GM21723 (cell line): ENCODE results near the gene HEYL.
"Not testable (repeated sequence)": the region's sequence is repeated elsewhere in the genome, so short reads cannot be mapped to it uniquely, and the experiment has no call there.

Source experiments
- ATAC-seq: cut with Tn5 transposase; IDR thresholded peaks from one replicate; pipeline ENCODE4 v1.9.1; 2021; ENCODE audit warnings: mild to moderate bottlenecking, moderate library complexity; ENCODE audit not compliant: unreplicated experiment

The HEYL gene

GRCh38 chr1:39613250-39613649 lies 26.2 kb downstream of the HEYL start:
- ATAC-seq: no peak

DNA sequence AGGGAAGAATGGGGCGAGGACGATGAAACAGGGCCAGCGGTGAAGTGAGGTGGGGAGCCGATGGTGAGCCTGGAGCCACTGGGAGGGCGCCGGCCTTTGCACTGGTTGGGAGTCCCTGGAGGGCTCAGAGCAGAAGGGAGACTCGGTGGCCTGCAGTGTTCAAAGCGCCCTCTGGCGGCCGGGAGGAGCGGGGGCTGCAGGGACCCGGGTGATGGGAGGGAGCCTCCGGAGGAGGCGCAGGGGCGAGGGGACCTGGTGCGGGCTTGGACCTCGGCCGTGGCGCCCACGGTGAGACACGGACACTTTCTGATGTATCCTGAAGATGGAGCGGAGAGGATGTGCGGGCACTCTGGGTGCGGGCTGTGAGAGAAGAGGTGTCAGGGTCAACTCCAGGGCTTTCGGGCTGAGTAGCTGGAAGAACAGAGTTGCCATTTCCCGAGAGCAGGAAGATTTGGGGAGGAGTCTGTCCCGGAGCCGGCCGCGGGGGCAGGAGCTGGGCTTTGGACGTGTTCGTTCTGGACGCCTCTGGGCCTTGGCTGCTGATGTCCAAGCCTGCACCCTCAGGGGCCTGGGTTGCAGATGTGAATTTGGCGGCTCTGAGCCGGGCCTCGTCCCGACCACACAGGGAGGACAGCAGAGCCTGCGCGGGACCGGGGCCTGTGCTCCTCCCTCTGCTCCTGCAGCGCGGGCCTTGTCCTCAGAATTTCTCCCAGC lies 29.7 kb downstream of the HEYL start:
- ATAC-seq: no peak

DNA sequence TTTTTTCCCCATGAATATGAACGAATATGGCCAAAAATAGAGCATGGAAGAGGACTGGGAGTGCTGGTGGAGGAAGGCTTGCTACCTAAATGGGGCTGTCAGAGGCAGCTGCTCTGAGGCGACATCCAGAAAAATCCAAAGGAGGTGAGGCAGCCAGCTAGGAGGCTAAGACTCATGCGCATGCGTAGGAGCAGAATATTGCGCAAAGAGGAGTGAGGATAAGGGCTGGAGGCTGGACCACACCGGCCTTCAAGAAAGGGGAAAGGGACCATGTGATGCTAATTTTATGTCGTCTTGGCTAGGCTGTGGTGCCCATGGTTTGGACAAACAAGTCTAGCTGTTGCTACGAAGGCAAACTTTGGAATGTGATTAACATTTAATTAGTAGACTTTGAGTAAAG lies 30.5 kb downstream of the HEYL start:
- no peak for ATAC-seq

- not testable (repeated sequence) for ATAC-seq
Measured at GRCh38 chr1:39603677-39604076, 35.8 kb downstream of the HEYL start.

GRCh38 chr1:39601667-39602255 lies 37.7 kb downstream of the HEYL start:
- not testable (repeated sequence) for ATAC-seq

- ATAC-seq: no peak
Measured at GRCh38 chr1:39596163-39596562, 43.3 kb downstream of the HEYL start.

GRCh38 chr1:39593386-39593785 lies 46.1 kb downstream of the HEYL start:
- no peak for ATAC-seq

GRCh38 chr1:39592069-39592468 lies 47.4 kb downstream of the HEYL start:
- ATAC-seq: no peak

DNA sequence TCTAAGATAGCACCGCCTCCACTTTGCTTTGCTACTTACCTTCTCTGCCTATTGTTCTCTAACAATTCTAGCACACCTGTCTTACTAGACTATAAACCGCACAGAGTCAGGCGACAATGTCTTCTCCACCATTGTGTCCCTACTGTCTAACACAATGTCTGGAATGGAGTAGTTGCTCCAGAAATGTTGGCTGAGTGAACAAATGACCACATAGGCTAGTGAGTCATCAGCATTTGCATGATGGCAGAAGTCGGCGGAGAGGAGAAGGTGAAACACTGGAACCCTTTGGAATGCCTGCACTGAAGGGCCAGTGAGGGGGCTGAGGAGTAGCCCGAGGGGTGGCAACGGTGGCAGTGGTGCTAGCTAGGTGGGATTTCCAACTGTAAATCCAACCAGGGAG lies 48.9 kb downstream of the HEYL start:
- no peak for ATAC-seq

GRCh38 chr1:39585933-39586332 lies 53.5 kb downstream of the HEYL start:
- ATAC-seq: no peak

DNA sequence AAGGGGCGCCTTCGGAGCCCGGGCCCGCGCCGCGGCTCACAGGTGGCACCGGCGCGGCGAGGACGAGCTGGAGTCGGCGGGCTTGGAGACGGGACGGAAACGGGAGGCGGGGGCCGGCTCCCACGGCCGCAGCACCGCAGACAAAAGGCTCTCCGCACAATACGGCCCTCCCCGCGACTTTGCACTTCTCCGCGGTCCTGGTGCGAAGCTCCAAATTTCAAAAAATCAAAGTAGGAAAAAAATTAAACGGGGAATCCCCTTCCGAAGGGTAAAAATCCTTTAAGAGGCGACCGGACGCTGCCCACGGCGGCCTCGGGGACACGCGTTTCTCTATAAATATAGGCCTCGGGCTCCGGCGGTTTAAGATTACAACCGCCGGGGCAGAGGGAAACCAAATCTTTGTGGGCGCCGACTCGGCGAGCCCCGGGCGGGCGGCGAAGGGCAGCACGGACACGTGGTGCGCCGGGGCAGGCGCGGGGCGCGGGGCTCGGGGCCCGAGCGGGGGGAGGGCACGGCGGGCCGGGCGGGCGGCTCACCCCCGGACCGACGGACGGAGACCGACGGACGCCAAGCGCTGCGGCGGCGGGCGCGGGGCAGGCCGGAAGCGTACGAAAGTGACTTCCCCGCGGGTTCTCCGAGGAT lies 63.3 kb downstream of the HEYL start:
- ATAC-seq: peak; percentile 46

- peak; percentile 30 for ATAC-seq
Measured at GRCh38 chr1:39575191-39576015, 64.0 kb downstream of the HEYL start.

DNA sequence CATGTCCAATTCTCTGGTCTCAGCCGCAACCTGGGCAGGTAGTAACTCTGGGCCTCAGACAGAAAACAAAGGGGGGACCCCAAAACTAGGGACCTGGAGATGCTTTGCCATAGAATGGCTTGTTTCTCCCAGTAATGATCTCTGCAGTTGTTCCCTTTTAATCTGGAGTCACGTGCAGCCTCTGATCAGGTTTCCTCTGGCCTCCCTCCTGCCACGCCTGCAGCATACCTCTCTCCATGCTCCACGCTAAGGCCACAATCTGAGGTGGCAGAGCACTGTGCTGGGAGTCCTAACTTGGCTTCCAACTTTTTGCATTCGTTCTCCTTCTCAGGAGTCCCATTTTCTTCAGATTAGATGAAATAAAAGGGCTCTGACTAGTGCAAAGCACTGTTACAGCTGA lies 64.8 kb downstream of the HEYL start:
- no peak for ATAC-seq
